ENCODE measurements around the gene KCP.
A peak's percentile ranks its signal among the peaks of the same experiment; 100 is the strongest.

KCP gene

GRCh38 chr7:128937647-128938543, 27.4 kb upstream of the KCP start, which contains the start of gene IRF5:
IRF5 (plus strand) TSS chr7:128937927; CDS start chr7:128942082, 4,155 bp downstream.
- TF ChIP-seq CTCF (IDR thresholded peaks at IDR 0.05; ENCODE audit: borderline replicate concordance, insufficient read depth, low read depth, low read length): no peak
- peak within 1 kb of the TSS; percentile 74 for H3K4me3 ChIP-seq (ENCODE audit: low read depth, low read length)

GRCh38 chr7:128937271-128937646, 26.8 kb upstream of the KCP start:
- TF ChIP-seq CTCF (IDR thresholded peaks at IDR 0.05; ENCODE audit: borderline replicate concordance, insufficient read depth, low read depth, low read length): no peak
- peak overlapping the region; percentile 74 for H3K4me3 ChIP-seq (ENCODE audit: low read depth, low read length)

GRCh38 chr7:128936798-128937197, 26.3 kb upstream of the KCP start:
- TF ChIP-seq CTCF (IDR thresholded peaks at IDR 0.05; ENCODE audit: borderline replicate concordance, insufficient read depth, low read depth, low read length): no peak
- H3K4me3 ChIP-seq (ENCODE audit: low read depth, low read length): peak overlapping the region; percentile 74

GRCh38 chr7:128935342-128935730, 24.8 kb upstream of the KCP start:
- no peak for TF ChIP-seq CTCF (IDR thresholded peaks at IDR 0.05; ENCODE audit: borderline replicate concordance, insufficient read depth, low read depth, low read length)
- peak overlapping the region; percentile 33 for H3K4me3 ChIP-seq (ENCODE audit: low read depth, low read length)

- peak overlapping the region; percentile 33 for H3K4me3 ChIP-seq (ENCODE audit: low read depth, low read length)
- TF ChIP-seq CTCF (IDR thresholded peaks at IDR 0.05; ENCODE audit: borderline replicate concordance, insufficient read depth, low read depth, low read length): no peak
Observed at GRCh38 chr7:128934361-128935341, 24.1 kb upstream of the KCP start.

- no peak overlapping the region for H3K4me3 ChIP-seq (ENCODE audit: low read depth, low read length)
- TF ChIP-seq CTCF (IDR thresholded peaks at IDR 0.05; ENCODE audit: borderline replicate concordance, insufficient read depth, low read depth, low read length): 0 out of 2 replicates have a peak, but pooled peaks have one; percentile 7
Observed at GRCh38 chr7:128933180-128933891, 22.8 kb upstream of the KCP start.
